Hepatic stellate cell (primary cell): ENCODE data around the gene VASP.
"Not testable (repeated sequence)": the region's sequence is repeated elsewhere in the genome, so short reads cannot be mapped to it uniquely, and the experiment has no call there.

Source experiments
- DNase-seq: peaks from one replicate; pipeline ENCODE4 v3.0.0; 2011; ENCODE audit warnings: low spot score

Gene VASP

DNA sequence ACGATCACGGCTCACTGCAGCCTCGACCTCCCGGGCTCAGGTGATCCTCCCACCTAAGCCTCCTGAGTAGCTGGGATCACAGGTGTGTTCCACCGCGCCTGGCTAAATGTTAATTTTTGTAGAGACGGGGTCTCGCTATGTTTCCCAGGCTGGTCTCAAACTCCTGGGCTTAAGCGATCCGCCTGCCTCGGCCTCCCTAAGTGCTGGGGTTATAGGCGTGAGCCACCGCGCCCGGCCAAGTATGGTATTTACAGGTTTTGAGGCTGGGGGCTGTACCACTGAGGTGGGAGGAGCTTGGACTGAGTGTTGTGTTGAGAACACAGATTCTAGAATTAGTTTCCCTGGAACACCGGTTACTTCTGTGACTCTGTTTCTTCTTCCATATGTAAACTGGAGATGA is 9.5 kb upstream of the VASP start:
- no peak for DNase-seq

DNA sequence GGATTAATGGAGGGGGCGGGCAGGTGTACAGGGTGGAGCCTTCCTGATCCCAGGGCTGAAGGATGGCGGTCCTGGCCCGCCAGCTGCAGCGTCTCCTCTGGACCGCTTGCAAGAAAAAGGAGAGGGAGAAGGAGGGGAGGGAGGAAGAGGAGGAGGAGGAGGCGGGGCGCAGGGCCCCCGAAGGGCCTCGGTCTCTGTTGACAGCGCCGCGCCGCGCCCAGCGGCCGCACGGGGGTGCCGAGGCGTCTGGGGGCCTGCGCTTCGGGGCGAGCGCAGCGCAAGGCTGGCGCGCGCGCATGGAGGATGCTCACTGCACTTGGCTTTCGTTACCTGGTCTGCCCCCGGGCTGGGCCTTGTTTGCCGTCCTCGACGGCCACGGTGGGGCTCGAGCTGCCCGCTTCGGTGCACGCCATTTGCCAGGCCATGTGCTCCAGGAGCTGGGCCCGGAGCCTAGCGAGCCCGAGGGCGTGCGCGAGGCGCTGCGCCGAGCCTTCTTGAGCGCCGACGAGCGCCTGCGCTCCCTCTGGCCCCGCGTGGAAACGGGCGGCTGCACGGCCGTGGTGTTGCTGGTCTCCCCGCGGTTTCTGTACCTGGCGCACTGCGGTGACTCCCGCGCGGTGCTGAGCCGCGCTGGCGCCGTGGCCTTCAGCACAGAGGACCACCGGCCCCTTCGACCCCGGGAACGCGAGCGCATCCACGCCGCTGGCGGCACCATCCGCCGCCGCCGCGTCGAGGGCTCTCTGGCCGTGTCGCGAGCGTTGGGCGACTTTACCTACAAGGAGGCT is 8.7 kb upstream of the VASP start, which contains the start of gene PPM1N:
TSS of gene PPM1N (plus strand) at position 33 of the 785 bp plus-strand sequence. CDS start at position 63, 30 bp downstream.
- no peak for DNase-seq

DNA sequence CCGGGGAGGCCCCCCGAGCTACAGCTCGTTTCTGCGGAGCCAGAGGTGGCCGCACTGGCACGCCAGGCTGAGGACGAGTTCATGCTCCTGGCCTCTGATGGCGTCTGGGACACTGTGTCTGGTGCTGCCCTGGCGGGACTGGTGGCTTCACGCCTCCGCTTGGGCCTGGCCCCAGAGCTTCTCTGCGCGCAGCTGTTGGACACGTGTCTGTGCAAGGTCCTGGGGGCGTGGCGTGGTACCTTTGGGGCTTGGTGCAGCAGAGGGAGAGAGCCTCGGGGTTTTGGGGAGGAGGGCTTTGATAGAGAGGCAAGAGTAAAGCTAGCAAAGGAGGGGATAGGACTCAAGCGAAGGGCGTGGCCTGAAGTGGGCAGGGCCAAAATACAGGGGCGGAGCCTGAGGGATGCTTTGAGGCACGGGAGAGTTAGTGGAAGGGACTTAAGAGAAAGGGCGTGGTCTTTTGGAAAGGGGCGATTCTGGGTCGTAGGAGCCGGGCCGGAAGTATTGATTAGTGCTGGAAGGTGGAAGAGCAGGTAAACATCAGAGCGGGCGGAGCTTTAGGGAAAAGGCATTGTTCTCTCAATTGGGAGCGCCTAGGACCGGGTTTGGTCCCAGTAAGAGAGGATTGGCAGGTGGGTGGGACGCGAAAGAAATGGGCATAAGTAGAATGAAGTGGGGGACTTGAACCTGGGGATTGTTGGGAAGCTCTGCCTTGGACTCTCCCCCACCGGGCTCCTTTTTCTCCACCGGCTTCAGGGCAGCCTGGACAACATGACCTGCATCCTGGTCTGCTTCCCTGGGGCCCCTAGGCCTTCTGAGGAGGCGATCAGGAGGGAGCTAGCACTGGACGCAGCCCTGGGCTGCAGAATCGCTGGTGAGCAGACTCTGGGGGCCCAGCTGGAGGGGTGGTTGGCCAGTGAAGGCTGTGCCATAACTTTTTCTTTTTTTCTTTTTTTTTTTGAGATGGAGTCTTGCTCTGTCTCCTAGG is 7.8 kb upstream of the VASP start:
- no peak for DNase-seq

DNA sequence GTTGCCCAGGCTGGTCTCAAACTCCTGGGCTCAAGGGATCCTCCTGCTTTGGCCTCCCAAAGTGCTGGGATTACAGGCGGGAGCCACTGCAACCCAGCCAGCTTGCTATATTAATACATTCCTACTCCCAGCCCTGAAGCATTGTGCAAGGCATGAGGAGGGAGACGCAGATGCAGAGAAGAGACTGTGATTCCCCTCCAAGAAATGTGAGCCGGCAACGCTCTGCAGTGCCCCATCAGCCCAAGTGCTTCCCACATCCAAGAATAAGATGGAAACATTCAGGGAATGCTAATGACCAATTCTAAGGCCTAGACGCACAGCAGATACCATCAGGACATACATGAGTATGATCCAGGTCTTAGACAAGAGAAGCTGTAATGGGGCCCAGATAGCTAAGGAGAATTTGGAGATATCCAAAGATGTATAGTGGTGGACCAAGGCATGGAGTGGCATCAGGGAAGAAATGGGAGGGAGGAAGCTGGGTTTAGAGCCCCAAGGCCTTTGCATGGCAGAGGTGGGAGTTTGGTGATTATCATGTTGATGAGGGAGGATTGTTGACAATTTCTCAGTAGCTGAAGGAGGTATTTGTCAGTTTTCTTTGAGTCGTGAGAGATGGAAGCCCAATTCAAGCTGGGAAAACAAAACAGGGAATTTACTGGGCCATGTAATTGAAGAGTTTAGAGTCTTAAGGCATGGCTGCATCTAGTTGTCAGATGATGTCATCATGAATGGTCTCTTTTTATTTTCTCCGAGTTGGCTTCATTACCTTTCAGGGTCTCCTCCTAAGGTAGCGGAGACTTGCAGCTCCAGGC is 6.2 kb upstream of the VASP start:
- no peak for DNase-seq

DNA sequence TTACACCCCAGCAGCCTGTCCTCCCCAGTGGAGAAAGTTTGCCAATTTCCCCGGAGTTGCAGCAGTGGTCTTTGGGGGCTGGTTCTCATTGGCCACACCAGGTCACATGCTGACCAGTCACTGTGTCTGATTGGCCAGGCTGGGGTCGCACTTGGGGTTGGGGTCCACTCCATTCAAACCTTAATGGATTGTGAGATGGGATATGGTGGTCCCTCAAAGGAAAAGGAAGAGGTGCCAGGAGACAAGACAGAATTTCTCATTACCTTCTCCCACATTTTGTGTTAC is 5.6 kb upstream of the VASP start:
- no peak for DNase-seq

DNA sequence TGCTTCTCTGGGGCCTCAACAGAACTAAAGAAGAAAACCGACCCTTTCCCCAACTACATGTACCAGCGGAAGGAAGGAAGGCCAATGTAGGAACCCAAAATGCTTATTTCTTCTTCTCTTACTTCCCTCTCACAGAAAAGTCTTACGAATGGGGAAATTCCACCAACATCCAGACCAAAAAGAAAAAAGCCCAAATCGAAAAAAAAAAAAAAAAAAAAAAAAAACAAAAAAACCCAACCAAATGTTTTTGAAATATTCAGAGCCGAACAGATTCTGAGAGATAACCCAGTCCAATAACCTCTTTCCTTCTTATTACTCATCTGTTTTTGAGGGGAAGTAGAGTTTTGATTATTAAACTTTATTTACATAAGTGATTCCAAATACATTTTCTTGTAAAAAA is 5.2 kb upstream of the VASP start:
- DNase-seq: no peak

GRCh38 chr19:45503909-45504308 is 3.4 kb upstream of the VASP start:
- no peak for DNase-seq

DNA sequence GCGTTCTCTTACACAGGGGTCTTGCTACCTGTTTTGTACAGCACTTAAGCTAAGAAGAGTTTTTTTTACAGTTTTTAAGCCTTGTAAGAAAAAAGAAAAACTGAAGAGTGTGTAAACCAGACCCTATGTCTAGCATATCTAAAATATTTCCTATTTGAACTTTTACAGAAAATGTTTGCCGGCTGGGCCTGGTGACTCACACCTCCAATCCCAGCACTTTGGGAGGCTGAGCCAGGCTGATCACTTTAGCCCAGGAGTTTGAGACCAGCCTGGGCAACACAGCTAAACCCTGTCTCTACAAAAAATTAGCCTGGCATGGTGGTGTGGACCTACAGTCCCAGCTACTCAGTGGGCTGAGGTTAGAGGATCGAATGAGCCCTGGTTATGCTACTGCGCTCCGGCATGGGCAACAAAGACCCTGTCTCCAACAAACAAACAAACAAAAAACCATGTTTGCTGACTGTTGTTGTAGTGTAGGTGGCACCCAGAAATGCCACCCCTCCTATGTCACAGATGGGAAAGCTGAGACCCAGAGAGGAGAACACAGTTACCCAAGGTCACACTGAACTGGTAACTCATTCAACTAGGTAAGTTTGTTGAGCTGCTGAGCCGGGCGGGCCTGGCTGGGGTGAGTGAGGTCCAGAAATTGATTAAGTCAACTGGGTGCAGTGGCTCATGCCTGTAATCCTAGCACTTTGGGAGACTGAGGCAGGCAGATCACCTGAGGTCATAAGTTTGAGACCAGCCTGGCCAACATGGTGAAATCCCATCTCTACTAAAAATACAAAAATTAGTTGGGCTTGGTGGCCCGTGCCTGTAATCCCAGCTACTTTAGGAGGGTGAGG is 1.9 kb upstream of the VASP start:
- no peak for DNase-seq

DNA sequence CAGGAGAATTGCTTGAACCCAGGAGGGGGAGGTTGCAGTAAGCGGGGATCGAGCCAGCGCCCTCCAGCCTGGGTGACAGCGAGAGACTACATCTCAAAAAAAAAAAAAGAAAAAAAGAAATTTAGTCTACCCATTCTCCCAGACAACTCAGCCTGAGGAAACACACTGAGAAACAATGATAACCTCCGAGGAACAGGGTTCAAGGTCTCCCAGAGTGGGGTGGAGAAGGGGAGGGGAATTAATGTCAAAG is 1.4 kb upstream of the VASP start:
- no peak for DNase-seq

GRCh38 chr19:45506246-45506988 is 862 bp upstream of the VASP start:
- peak; percentile 91 for DNase-seq

DNA sequence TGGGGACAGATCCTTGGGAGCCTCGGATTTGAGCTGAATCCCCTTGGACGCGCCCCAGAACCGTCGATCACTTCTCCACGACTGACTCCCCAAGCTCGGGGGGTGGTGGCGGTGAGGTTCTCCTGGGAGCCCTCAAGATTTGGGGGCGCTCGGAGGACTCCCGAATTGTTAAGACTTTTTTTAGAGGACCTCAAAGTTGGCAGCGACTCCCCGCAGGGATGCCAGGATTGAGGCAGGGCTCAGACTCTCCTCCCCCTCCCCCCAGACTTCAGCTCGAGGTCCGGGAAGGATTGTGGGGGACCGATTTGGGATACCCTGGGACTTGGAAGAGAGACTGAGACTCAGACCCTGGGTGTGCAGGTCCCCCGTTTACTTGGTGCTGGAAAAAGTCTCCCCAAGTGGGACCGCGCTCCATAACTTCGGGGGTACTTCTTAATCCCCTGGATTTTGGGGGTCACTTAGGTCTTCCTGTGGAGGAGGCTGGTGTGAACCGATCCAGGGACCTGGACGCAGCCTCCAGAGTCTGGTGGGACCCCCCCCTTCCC is 665 bp downstream of the VASP start:
- DNase-seq: peak; percentile 66

GRCh38 chr19:45508417-45508860 is 1.2 kb downstream of the VASP start:
- DNase-seq: peak; percentile 49

DNA sequence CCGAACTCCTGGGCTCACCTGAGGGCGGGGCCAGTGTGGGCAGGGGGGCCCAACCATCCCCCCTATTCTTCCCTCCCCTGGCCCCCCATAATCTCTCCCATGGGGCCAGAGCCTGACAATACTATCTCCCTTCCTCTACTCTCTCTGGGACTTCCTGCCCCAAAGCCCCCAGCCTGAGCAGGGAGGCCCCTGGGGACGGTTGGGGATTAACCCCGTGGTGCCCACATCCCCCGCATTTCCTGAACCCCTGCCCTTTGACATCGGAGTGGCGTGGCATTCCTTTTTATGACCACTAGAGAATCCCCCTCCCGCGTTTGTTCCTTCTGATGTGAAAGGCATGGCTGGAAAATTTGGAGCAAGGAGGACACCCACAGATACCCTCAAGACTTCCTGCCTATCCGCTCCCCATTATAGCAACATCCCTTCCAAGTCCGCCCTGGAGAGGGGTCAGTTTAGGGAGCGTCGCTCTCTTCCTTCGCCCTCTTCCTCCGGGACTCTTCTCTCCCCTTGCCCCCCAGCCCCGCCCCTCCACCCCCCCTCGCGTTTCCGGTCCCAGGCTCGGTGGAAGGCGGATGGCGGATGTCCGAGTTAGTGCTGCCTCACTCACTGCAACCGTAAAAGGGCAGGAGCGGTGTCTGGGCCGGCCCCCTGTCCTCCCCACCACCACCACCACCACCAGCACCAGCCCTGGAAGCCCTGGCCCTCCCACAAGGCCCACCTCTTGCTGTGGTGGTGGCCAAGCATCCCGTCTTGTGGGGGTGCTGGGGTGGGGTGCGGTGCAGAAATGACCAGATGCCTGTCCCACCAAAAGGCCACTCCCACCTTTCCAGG is 1.8 kb downstream of the VASP start:
- DNase-seq: peak; percentile 92

- no peak for DNase-seq
Measured at GRCh38 chr19:45509692-45510015, 2.4 kb downstream of the VASP start.

GRCh38 chr19:45510352-45510751 is 3.1 kb downstream of the VASP start:
- not testable (repeated sequence) for DNase-seq

- no peak for DNase-seq
Measured at GRCh38 chr19:45511074-45511473, 3.8 kb downstream of the VASP start.

- DNase-seq: no peak
Measured at GRCh38 chr19:45512881-45513483, 5.7 kb downstream of the VASP start.

- no peak for DNase-seq
Measured at GRCh38 chr19:45514376-45515051, 7.2 kb downstream of the VASP start.

- DNase-seq: no peak
Measured at GRCh38 chr19:45515081-45515624, 7.9 kb downstream of the VASP start.
